ENCODE measurements around the gene NEDD4L. TPM values are rescaled to one million over a fixed set of nuclear protein-coding genes. Genes with fewer than 3 reads are reported as not detected.

NEDD4L gene
- total and polyA plus RNA-seq, 8 donors = 88.0 to 159 (median 95.2) TPM

DNA sequence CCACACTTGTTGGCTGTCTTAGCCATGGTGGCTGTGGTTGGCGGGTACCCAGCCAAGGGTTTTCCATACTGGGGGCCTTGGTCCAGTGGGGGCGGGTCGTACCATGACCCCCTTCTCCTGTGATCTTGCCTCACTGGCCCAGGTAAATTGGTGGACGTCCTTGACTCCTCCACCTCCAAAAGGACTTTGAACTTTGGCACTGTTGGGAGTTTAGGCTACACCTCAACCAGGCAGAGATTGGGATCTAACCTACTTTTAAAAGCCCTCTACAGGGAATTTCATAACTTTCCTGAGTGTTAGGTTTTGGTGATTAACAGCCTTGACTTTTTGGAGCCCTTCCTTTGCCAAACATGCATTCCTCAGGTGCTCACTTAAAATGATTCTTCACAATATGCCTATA is 106.7 kb downstream of the NEDD4L start:
- intact Hi-C loops (cut with DNase I) = no loop called here
- H3K4me3 ChIP-seq = no peak overlapping the region
- no peaks in the 10 kb centered on the region for H3K36me3 ChIP-seq
- H3K4me1 ChIP-seq = peaks cover 3 to 10% of the 10 kb centered on the region in 2 donors
- H3K9me3 ChIP-seq = no peaks in the 10 kb centered on the region
- TF ChIP-seq, protein P1, sequence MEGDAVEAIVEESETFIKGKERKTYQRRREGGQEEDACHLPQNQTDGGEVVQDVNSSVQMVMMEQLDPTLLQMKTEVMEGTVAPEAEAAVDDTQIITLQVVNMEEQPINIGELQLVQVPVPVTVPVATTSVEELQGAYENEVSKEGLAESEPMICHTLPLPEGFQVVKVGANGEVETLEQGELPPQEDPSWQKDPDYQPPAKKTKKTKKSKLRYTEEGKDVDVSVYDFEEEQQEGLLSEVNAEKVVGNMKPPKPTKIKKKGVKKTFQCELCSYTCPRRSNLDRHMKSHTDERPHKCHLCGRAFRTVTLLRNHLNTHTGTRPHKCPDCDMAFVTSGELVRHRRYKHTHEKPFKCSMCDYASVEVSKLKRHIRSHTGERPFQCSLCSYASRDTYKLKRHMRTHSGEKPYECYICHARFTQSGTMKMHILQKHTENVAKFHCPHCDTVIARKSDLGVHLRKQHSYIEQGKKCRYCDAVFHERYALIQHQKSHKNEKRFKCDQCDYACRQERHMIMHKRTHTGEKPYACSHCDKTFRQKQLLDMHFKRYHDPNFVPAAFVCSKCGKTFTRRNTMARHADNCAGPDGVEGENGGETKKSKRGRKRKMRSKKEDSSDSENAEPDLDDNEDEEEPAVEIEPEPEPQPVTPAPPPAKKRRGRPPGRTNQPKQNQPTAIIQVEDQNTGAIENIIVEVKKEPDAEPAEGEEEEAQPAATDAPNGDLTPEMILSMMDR (IDR thresholded peaks at IDR 0.05) = no peak
- no peak overlapping the region for H3K27ac ChIP-seq
- no peaks in the 10 kb centered on the region for H3K27me3 ChIP-seq
- DNase-seq = no peak
- ATAC-seq = no peak

DNA sequence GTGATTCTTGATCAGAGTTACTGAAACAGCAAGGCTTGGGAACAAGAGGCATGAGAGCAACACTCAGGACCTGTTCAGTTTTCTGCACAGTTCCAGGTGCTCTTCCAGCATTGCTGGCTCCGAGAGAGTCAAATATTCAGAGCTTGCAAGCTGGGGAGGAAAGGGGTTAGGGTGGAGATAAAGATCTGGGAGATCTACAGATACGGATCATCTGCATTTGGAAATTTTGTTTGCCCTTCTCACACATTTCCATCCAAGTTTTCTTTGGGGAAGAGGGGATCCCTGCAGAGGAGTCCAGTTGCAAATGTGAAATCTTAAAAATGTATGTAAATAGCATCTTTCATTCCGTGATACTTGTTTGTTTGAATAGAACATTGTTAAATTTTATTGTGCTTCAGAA is 108.2 kb downstream of the NEDD4L start:
- ATAC-seq (no peak), DNase-seq (no peak)
- Histone ChIP-seq H3K36me3 (no peaks in the 10 kb centered on the region), H3K9me3 (no peaks in the 10 kb centered on the region), H3K4me1 (peaks cover 3 to 10% of the 10 kb centered on the region in 2 donors), H3K4me3 (no peak overlapping the region), H3K27ac (no peak overlapping the region), H3K27me3 (no peaks in the 10 kb centered on the region)
- TF ChIP-seq, protein P1 (IDR thresholded peaks at IDR 0.05) = no peak
- intact Hi-C loops (cut with DNase I) = no loop called here

DNA sequence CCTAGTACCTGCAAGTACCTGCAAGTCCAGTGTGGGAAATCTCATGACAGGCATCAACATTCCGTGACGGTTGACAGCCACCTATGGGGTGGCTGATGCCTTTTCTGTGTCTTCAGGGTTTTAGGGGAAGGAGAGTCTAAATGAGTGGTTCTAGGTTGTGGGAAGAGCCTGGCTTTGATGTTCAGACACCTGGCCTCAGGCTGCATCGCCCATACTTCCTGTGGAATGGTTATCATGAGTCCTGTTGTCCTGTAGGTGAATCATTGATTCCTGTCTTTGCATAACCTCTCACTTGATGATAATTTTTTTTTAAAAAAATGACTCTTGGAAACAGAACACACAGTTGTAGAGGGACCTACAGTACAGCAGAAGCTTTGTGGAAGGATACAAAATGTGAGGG is 108.9 kb downstream of the NEDD4L start:
- ATAC-seq (no peak), DNase-seq (no peak)
- peaks cover 3 to 10% of the 10 kb centered on the region in 2 donors for H3K4me1 ChIP-seq
- H3K27me3 ChIP-seq = no peaks in the 10 kb centered on the region
- TF ChIP-seq, protein P1 (IDR thresholded peaks at IDR 0.05) = no peak
- intact Hi-C loops (cut with DNase I) = no loop called here
- no peaks in the 10 kb centered on the region for H3K9me3 ChIP-seq
- no peaks in the 10 kb centered on the region for H3K36me3 ChIP-seq
- H3K4me3 ChIP-seq = no peak overlapping the region
- H3K27ac ChIP-seq = no peak overlapping the region

DNA sequence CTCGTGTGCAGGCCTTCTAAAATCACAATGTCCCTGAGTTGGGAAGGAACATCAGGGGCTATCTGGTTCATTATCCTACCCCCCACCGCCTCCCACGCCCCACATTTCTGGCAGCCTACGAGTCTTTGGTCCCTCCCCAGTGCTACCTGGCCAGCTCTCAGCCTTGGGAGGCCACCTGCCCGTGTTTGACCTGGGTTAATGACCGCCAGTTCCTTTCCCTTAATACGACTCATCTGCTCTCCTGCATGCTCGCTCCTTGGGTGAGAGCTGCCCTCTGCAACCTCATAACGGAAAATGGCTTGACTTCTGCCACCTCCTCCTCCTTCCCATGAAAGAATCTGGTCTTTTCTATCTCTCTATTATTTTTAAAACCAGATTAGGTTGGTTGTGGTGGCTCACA is 112.5 kb downstream of the NEDD4L start:
- Histone ChIP-seq H3K27me3 (no peaks in the 10 kb centered on the region), H3K9me3 (no peaks in the 10 kb centered on the region), H3K36me3 (no peaks in the 10 kb centered on the region), H3K27ac (no peak overlapping the region), H3K4me1 (no peaks in the 10 kb centered on the region), H3K4me3 (no peak overlapping the region)
- no peak for DNase-seq
- intact Hi-C loops (cut with DNase I) = no loop called here
- no peak for ATAC-seq
- TF ChIP-seq, protein P1 (IDR thresholded peaks at IDR 0.05) = no peak

DNA sequence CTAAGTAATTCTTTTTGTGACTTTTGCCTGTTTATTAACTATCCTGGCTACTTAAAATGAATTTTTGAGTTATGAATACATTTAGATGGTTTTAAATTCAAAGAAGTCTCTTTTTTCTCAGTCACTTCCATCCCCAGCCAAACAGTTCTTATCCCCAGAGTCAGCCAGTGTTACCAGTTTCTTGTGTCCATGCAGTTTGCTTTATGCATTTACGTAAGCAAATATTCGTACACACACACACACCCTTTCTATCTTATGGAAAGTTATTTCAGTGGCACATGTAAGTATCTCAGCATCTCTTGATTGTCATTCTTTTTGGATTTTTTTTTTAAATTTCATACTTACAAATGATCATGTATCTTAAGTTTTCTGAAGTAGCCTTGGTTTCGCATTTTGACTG is 113.2 kb downstream of the NEDD4L start:
- H3K9me3 ChIP-seq = no peaks in the 10 kb centered on the region
- DNase-seq (no peak), ATAC-seq (no peak)
- no peaks in the 10 kb centered on the region for H3K4me1 ChIP-seq
- TF ChIP-seq, protein P1 (IDR thresholded peaks at IDR 0.05) = no peak
- H3K4me3 ChIP-seq = no peak overlapping the region
- H3K27me3 ChIP-seq = no peaks in the 10 kb centered on the region
- H3K36me3 ChIP-seq = no peaks in the 10 kb centered on the region
- intact Hi-C loops (cut with DNase I) = no loop called here
- H3K27ac ChIP-seq = no peak overlapping the region

Measured in left lung (tissue), 10 donors.